Muscle layer of colon (tissue), 2 donors: Measurements from ENCODE around the gene MED8.
"Not testable (repeated sequence)": the region's sequence is repeated elsewhere in the genome, so short reads cannot be mapped to it uniquely, and the experiment has no call there.

Source experiments
- H3K27ac ChIP-seq: one replicate; pipeline ENCODE4 v1.7.0; 2013; ENCODE audit warnings: low read depth, mild to moderate bottlenecking, low read length, moderate library complexity
- H3K27me3 ChIP-seq, 2 donors: one replicate each; pipeline ENCODE4 v1.7.0; 2013; ENCODE audit warnings: low read length in 2 of 2, mild to moderate bottlenecking in 2 of 2; ENCODE audit not compliant: insufficient read depth in 2 of 2, control insufficient read depth in 1 of 2
- H3K36me3 ChIP-seq: one replicate; pipeline ENCODE4 v1.7.0; 2013; ENCODE audit warnings: mild to moderate bottlenecking, low read length; ENCODE audit not compliant: insufficient read depth
- H3K4me1 ChIP-seq: one replicate; pipeline ENCODE4 v1.7.0; 2013; ENCODE audit warnings: mild to moderate bottlenecking, low read length; ENCODE audit not compliant: insufficient read depth
- H3K4me3 ChIP-seq, 2 donors: one replicate each; pipeline ENCODE4 v1.7.0; 2013; ENCODE audit warnings: low read length in 2 of 2, low read depth in 1 of 2, mild to moderate bottlenecking in 1 of 2, moderate library complexity in 1 of 2
- H3K9ac ChIP-seq: one replicate; pipeline ENCODE4 v1.7.0; 2013; ENCODE audit warnings: low read length
- H3K9me3 ChIP-seq: one replicate; pipeline ENCODE4 v1.7.0; 2013; ENCODE audit warnings: mild to moderate bottlenecking, low read length
- donor health status: abdominal sarcoma.
- donor health status: Adenocarcinoma of cecum.

MED8 gene

DNA sequence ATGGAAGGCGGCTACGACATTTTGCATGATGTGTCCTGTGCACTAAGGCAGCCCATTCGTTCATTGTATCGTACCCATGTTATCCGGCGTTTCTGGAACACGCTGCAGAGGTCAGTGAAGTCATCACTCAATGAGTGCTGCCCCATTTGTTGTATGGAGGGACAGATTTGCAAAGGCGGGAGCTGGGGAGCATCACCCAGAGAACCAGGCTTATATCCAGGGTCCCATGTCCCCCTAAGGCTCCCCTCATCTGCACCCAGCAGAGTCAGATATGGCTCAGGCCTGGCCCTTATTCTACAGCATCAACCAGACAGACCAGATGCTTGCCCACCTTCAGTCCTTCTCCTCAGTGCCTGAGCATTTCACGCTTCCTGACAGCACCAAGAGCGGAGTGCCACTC, 31.3 kb upstream of the MED8 start:
- Histone ChIP-seq H3K4me1 (no peaks in the 10 kb centered on the region), H3K4me3 (no peak overlapping the region), H3K27me3 (no peaks in the 10 kb centered on the region), H3K27ac (no peak overlapping the region), H3K9me3 (no peaks in the 10 kb centered on the region), H3K9ac (no peak overlapping the region), H3K36me3 (peaks cover 86% of the 10 kb centered on the region)

DNA sequence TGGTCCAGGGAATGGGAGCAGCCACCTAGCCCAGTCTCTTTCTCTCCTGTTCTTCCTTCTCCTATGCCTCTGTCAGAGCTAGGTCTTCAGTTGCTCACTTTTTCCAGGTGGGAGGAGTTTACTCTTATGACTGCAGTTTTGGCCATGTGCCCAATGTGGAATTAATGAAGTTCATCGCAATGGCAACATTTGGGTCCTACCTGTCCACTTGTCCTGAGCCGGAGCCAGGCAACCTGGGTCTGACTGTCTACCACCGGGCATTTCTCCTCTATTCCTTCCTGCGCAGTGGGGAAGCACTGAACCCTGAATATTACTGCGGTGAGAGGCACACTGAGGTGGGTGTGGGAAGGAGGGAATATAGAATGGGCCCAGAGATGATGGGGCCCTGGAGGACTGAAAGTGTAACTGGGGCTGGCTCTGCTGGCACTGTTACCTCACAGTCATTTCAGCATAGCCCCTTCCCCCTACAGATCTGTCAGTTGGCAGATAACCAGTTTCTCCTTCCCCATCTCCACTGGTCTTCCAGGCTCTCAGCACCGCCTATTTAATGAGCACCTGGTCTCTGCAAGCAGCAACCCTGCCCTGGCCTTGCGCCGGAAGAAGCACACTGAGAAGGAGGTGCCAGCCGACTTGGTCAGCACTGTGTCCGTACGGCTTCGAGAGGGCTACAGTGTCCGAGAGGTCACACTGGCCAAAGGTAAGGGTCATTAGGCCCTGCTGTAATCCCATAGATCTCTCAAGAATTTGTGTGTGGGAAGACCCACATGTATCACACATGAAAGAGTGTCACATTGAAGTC, 30.2 kb upstream of the MED8 start:
- Histone ChIP-seq H3K4me1 (no peaks in the 10 kb centered on the region), H3K9ac (no peak overlapping the region), H3K27me3 (no peaks in the 10 kb centered on the region), H3K4me3 (no peak overlapping the region), H3K9me3 (no peaks in the 10 kb centered on the region), H3K36me3 (peaks cover 85% of the 10 kb centered on the region), H3K27ac (no peak overlapping the region)

DNA sequence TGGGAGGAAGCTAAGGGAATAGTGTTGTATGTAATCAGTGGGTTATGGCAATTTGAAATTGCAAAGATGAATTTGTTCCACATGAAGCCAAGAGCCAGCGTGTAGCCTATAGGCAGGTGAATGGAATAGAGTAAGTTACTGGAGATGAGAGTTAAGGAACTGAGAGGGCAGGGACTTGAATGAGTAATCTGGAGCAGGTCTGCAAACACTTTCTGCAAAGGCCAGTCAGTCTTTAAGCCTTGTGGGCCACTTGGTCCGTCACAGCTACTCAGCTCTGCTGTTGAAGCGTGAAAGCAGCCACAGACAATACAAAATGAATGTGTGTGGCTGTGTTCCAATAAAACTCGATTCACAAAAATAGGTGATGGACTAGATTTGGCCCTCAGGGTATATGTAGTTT, 29.3 kb upstream of the MED8 start:
- H3K27ac ChIP-seq = no peak overlapping the region
- no peak overlapping the region for H3K9ac ChIP-seq
- no peaks in the 10 kb centered on the region for H3K9me3 ChIP-seq
- no peaks in the 10 kb centered on the region for H3K27me3 ChIP-seq
- H3K4me3 ChIP-seq = no peak overlapping the region
- no peaks in the 10 kb centered on the region for H3K4me1 ChIP-seq
- H3K36me3 ChIP-seq = peaks cover 75% of the 10 kb centered on the region

DNA sequence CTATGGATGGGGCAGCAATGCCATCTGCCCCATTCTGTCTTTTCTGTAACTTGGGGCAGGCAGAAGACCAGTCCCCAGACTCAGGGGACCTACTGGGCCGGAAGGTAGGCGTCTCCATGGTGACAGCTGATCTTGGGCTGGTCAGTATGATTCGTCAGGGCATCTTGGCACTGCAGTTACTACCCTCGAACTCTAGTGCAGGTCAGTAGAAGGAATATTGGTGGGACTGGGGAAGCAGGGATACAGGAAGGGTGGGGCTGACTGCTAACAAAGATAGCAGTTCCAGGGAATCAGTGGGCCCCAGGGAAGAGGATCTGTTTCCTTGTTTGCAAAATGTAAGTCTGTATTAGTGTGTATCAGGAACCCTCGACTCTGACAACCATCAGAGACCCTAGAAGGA, 26.3 kb upstream of the MED8 start:
- Histone ChIP-seq H3K36me3 (peaks cover 72% of the 10 kb centered on the region), H3K9me3 (no peaks in the 10 kb centered on the region), H3K9ac (no peak overlapping the region), H3K27me3 (no peaks in the 10 kb centered on the region), H3K4me3 (no peak overlapping the region), H3K4me1 (no peaks in the 10 kb centered on the region), H3K27ac (no peak overlapping the region)

DNA sequence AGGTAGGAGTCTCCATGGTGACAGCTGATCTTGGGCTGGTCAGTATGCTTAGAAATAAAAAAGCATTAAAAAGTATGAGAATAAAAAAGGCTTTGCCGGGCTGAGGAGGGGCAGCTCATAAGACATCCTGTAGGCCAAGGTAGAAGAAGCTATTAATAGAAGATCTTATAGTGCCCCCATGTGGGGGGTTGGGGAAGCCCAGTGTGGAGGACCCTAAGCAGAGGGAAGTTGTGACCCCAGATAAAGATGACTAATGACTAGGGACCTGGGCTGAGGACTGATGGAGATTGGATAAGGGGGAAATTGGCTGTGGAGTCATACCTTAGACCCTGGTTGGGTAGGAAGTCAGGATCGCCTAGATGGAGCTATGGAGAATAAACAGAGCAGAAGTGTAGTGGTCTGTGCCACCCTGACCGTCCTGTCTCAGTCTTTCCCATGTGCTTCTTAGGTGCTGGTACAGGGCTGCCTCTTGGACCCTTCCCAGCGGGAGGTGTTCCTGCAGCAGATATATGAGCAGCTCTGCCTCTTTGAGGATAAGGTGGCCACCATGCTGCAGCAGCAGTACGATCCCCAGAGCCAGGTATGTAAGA, 25.1 kb upstream of the MED8 start:
- H3K4me1 ChIP-seq = no peaks in the 10 kb centered on the region
- H3K9me3 ChIP-seq = no peaks in the 10 kb centered on the region
- H3K36me3 ChIP-seq = peaks cover 64% of the 10 kb centered on the region
- H3K27me3 ChIP-seq = no peaks in the 10 kb centered on the region
- H3K9ac ChIP-seq = no peak overlapping the region
- no peak overlapping the region for H3K27ac ChIP-seq
- H3K4me3 ChIP-seq = no peak overlapping the region

- H3K36me3 ChIP-seq = peaks cover 63% of the 10 kb centered on the region
- H3K27me3 ChIP-seq, H3K9ac ChIP-seq, H3K9me3 ChIP-seq, H3K4me1 ChIP-seq, H3K27ac ChIP-seq, H3K4me3 ChIP-seq: not testable (repeated sequence)
Measured at GRCh38 chr1:43413426-43413825, 23.8 kb upstream of the MED8 start.

GRCh38 chr1:43410571-43410970, 21.0 kb upstream of the MED8 start:
- Histone ChIP-seq H3K36me3 (peaks cover 59% of the 10 kb centered on the region), H3K27ac (no peak overlapping the region), H3K27me3 (no peaks in the 10 kb centered on the region), H3K9me3 (no peaks in the 10 kb centered on the region), H3K4me1 (no peaks in the 10 kb centered on the region), H3K4me3 (no peak overlapping the region), H3K9ac (no peak overlapping the region)

DNA sequence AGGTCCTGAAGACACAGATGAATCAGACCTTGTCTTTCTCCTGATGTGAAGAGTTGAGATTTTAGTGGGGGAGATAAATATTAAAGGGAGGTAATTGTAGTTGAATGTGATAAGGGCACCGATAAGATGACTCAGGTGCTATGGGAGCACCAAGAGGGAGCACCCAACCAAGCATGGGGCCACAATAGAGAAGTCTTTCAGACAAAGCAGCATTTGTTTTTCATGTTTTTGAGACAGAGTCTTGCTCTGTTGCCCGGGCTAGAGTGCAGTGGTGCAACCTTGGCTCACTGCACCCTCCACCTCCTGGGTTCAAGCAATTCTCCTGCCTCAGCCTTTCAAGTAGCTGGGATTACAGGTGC, 16.3 kb upstream of the MED8 start:
- H3K27me3 ChIP-seq = no peaks in the 10 kb centered on the region
- peaks cover 69% of the 10 kb centered on the region for H3K36me3 ChIP-seq
- H3K4me1 ChIP-seq = no peaks in the 10 kb centered on the region
- H3K4me3 ChIP-seq = no peak overlapping the region
- no peaks in the 10 kb centered on the region for H3K9me3 ChIP-seq
- no peak overlapping the region for H3K27ac ChIP-seq
- H3K9ac ChIP-seq = no peak overlapping the region

DNA sequence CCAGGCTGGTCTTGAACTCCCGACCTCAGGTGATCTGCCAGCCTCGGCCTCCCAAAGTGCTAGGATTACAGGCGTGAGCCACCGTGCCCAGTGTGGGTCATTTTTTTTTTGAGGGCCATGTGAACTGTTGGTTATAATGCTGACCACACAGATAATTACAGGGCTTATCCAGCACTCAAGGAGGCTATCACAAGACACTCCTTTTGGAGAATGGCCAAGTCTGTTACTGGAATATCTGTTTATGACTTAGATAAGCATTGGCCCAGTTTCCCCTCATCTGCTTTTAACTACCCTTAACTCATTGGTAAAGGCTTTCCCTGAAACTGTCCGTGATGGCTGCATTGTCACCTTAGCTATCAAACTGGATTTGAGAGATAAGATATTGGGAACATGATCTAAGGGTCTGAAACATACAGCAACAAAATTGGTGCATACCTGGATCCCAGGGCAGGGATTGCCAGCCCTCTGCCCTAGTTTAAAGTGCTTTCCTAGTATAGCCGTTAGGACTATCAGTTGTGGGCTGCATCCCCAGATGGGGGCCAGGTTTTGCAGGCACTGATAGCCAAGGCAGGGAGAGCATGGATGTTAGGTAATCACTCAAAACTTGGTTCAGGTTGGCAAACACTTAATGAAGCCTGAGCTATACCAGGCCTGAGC, 15.7 kb upstream of the MED8 start:
- Histone ChIP-seq H3K4me3 (no peak overlapping the region), H3K27ac (no peak overlapping the region), H3K4me1 (no peaks in the 10 kb centered on the region), H3K9ac (no peak overlapping the region), H3K9me3 (no peaks in the 10 kb centered on the region), H3K27me3 (no peaks in the 10 kb centered on the region), H3K36me3 (peaks cover 69% of the 10 kb centered on the region)

DNA sequence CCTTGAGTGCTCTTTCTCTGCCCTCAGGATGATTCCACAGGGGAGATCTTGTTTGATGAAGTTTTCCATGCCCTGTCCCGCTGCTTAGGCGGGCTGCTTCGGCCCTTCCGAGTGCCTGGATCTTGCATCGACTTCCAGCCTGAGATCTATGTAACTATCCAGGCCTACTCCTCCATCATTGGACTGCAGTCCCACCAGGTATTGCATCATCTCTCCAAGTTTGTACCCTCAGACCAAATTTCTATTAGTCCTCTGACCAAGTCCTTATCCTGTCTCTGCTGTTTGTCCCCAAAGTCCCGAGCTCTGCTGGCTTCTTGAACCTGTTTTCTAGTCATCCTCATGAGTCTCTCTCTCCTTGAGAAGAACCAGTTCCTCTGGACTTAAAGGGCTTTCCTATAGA, 14.8 kb upstream of the MED8 start:
- H3K36me3 ChIP-seq = peaks cover 65% of the 10 kb centered on the region
- H3K9me3 ChIP-seq = no peaks in the 10 kb centered on the region
- no peak overlapping the region for H3K27ac ChIP-seq
- H3K4me3 ChIP-seq = no peak overlapping the region
- H3K9ac ChIP-seq = no peak overlapping the region
- no peaks in the 10 kb centered on the region for H3K27me3 ChIP-seq
- no peaks in the 10 kb centered on the region for H3K4me1 ChIP-seq

GRCh38 chr1:43402089-43402865, 12.7 kb upstream of the MED8 start:
- H3K36me3 ChIP-seq = peaks cover 49% of the 10 kb centered on the region

More at GRCh38 chr1:43402089-43402865, 12.7 kb upstream of the MED8 start:
- Histone ChIP-seq H3K4me3 (no peak overlapping the region), H3K27me3 (no peaks in the 10 kb centered on the region), H3K27ac (no peak overlapping the region), H3K9ac (no peak overlapping the region), H3K9me3 (no peaks in the 10 kb centered on the region), H3K4me1 (no peaks in the 10 kb centered on the region)
